Suprapubic skin (tissue), 4 donors: Measurements from ENCODE around the gene NFIB. TPM values are rescaled to one million over a fixed set of nuclear protein-coding genes. Genes with fewer than 3 reads are reported as not detected.

Source experiments
- DNase-seq, 2 donors: peaks; one replicate each; pipeline ENCODE4 v3.0.0-alpha.2; 2019; ENCODE audit warnings: low spot score in 2 of 2
- H3K27ac ChIP-seq: fragments of 200-600 bp; sonication (generic); one replicate; pipeline ENCODE4 v1.5.1; 2019
- H3K27me3 ChIP-seq: fragments of 200-600 bp; sonication (generic); one replicate; pipeline ENCODE4 v1.5.1; 2019
- H3K36me3 ChIP-seq: fragments of 200-600 bp; sonication (generic); one replicate; pipeline ENCODE4 v1.5.1; 2019
- H3K4me1 ChIP-seq: fragments of 200-600 bp; sonication (generic); one replicate; pipeline ENCODE4 v1.5.1; 2019
- H3K4me3 ChIP-seq: fragments of 200-600 bp; sonication (generic); one replicate; pipeline ENCODE4 v1.5.1; 2019; ENCODE audit warnings: mild to moderate bottlenecking
- H3K9me3 ChIP-seq: fragments of 200-600 bp; sonication (generic); one replicate; pipeline ENCODE4 v1.5.1; 2019
- CTCF ChIP-seq, 2 donors: fragments of 200-600 bp in 1 of 2; fragments of 450-650 bp in 1 of 2; sonication (generic) in 1 of 2; IDR thresholded peaks; one replicate each; pipeline ENCODE4 v1.5.1; 2016 to 2019; ENCODE audit warnings: antibody characterized with exemption in 2 of 2, mild to moderate bottlenecking in 1 of 2, moderate library complexity in 1 of 2
- EP300 ChIP-seq: sonication (generic); formaldehyde crosslinking; IDR thresholded peaks from one replicate; pipeline ENCODE4 v1.6.1; 2017; ENCODE audit warnings: antibody characterized with exemption
- POLR2A ChIP-seq, 2 donors: fragments of 450-650 bp; IDR thresholded peaks; one replicate each; pipeline ENCODE4 v1.6.1; 2017; ENCODE audit warnings: antibody characterized with exemption in 2 of 2, mild to moderate bottlenecking in 2 of 2, moderate library complexity in 2 of 2
- POLR2AphosphoS5 ChIP-seq, 3 donors: sonication (generic); formaldehyde crosslinking; IDR thresholded peaks; one replicate each; pipeline ENCODE4 v1.6.1; 2017; ENCODE audit warnings: antibody characterized with exemption in 3 of 3
- WGBS: methylation state at CpG from one replicate; pipeline ENCODE4 v1.1.5; 2018; 5-methylcytosine and 5-hydroxymethylcytosine counted together
- total RNA-seq, 4 donors: library from RNA; depleted of rRNA; stranded (reverse); fragments of >200 nt; gene quantifications; one replicate each; pipeline ENCODE4 v1.1.0, GENCODE V29; 2016

Gene NFIB
- total RNA-seq, 4 donors from 2014 or later, result 90.4 to 204 (median 112) TPM

- no peaks in the 10 kb centered on the region for H3K36me3 ChIP-seq
- no peak for DNase-seq
- H3K4me1 ChIP-seq, result peaks cover 46% of the 10 kb centered on the region
- 68% methylated on average over 5 of the region's 5 CpGs for WGBS
- no peaks in the 10 kb centered on the region for H3K27me3 ChIP-seq
- H3K4me3 ChIP-seq, result no peak overlapping the region
- H3K9me3 ChIP-seq, result no peaks in the 10 kb centered on the region
- no peak overlapping the region for H3K27ac ChIP-seq
- TF ChIP-seq EP300 (no peak), POLR2A (IDR thresholded peaks at IDR 0.05) (no peak), CTCF (IDR thresholded peaks at IDR 0.05) (no peak)
Measured at GRCh38 chr9:14212697-14213420, 101.1 kb downstream of the NFIB start.

GRCh38 chr9:14212077-14212476 is 101.9 kb downstream of the NFIB start:
- no peak for DNase-seq
- Histone ChIP-seq H3K27ac (no peak overlapping the region), H3K4me1 (peaks cover 51% of the 10 kb centered on the region), H3K27me3 (no peaks in the 10 kb centered on the region), H3K36me3 (no peaks in the 10 kb centered on the region), H3K4me3 (no peak overlapping the region), H3K9me3 (no peaks in the 10 kb centered on the region)
- WGBS, result 47% methylated on average over 1 of the region's 1 CpG
- TF ChIP-seq EP300 (no peak), CTCF (IDR thresholded peaks at IDR 0.05) (no peak), POLR2AphosphoS5 (IDR thresholded peaks at IDR 0.05) (no peak), POLR2A (IDR thresholded peaks at IDR 0.05) (no peak)

GRCh38 chr9:14211564-14211963 is 102.4 kb downstream of the NFIB start:
- Histone ChIP-seq H3K9me3 (no peaks in the 10 kb centered on the region), H3K27ac (no peak overlapping the region)

GRCh38 chr9:14210428-14210827 is 103.5 kb downstream of the NFIB start:
- TF ChIP-seq POLR2A (IDR thresholded peaks at IDR 0.05), result no peak
- no peak for TF ChIP-seq POLR2AphosphoS5 (IDR thresholded peaks at IDR 0.05)
- TF ChIP-seq EP300, result no peak
- TF ChIP-seq CTCF (IDR thresholded peaks at IDR 0.05), result no peak
- Histone ChIP-seq H3K27ac (no peak overlapping the region), H3K4me1 (peaks cover 48% of the 10 kb centered on the region), H3K27me3 (no peaks in the 10 kb centered on the region), H3K36me3 (no peaks in the 10 kb centered on the region), H3K4me3 (no peak overlapping the region), H3K9me3 (no peaks in the 10 kb centered on the region)
- 73% methylated on average over 3 of the region's 3 CpGs for whole genome bisulfite sequencing
- no peak for DNase-seq

More at GRCh38 chr9:14211564-14211963, 102.4 kb downstream of the NFIB start:
- Histone ChIP-seq H3K4me1 (peaks cover 52% of the 10 kb centered on the region), H3K27me3 (no peaks in the 10 kb centered on the region), H3K36me3 (no peaks in the 10 kb centered on the region), H3K4me3 (no peak overlapping the region)
- WGBS, result 76% methylated on average over 6 of the region's 6 CpGs
- no peak for DNase-seq
- TF ChIP-seq POLR2AphosphoS5 (IDR thresholded peaks at IDR 0.05) (no peak), POLR2A (IDR thresholded peaks at IDR 0.05) (no peak), EP300 (no peak), CTCF (IDR thresholded peaks at IDR 0.05) (no peak)

GRCh38 chr9:14209399-14210345 is 104.3 kb downstream of the NFIB start:
- WGBS, result 77% methylated on average over 8 of the region's 8 CpGs

More at GRCh38 chr9:14209399-14210345, 104.3 kb downstream of the NFIB start:
- Histone ChIP-seq H3K4me1 (peaks cover 42% of the 10 kb centered on the region), H3K9me3 (no peaks in the 10 kb centered on the region), H3K4me3 (no peak overlapping the region), H3K36me3 (no peaks in the 10 kb centered on the region), H3K27ac (no peak overlapping the region), H3K27me3 (no peaks in the 10 kb centered on the region)
- no peak for TF ChIP-seq EP300
- TF ChIP-seq CTCF (IDR thresholded peaks at IDR 0.05), result no peak
- TF ChIP-seq POLR2AphosphoS5 (IDR thresholded peaks at IDR 0.05), result no peak
- no peak for TF ChIP-seq POLR2A (IDR thresholded peaks at IDR 0.05)
- no peak for DNase-seq
